Activated CD4-positive, alpha-beta T cell treated with anti-CD3 and anti-CD28 coated beads, Interleukin-2, amount 10 ng/mL, durations not matched to agents 24 days and 14 days (primary cell): ENCODE data around the gene PCSK5. TPM values are rescaled to one million over a fixed set of nuclear protein-coding genes. Genes with fewer than 3 reads are reported as not detected.
"Not testable (repeated sequence)": the region's sequence is repeated elsewhere in the genome, so short reads cannot be mapped to it uniquely, and the experiment has no call there.

Experiments used
- DNase-seq: peaks from one replicate; pipeline ENCODE4 v3.0.0; 2022
- H3K27ac Mint-ChIP-seq: one replicate; pipeline ENCODE4 v1.8.0; 2022; ENCODE audit warnings: mild to moderate bottlenecking, mixed read lengths
- H3K27me3 Mint-ChIP-seq: one replicate; pipeline ENCODE4 v1.8.0; 2022; ENCODE audit warnings: mixed read lengths
- H3K36me3 Mint-ChIP-seq: one replicate; pipeline ENCODE4 v1.8.0; 2022; ENCODE audit warnings: low read depth, mild to moderate bottlenecking, mixed read lengths
- H3K4me1 Mint-ChIP-seq: one replicate; pipeline ENCODE4 v1.8.0; 2021; ENCODE audit warnings: mixed read lengths
- H3K4me3 Mint-ChIP-seq: one replicate; pipeline ENCODE4 v1.8.0; 2022; ENCODE audit warnings: mild to moderate bottlenecking, moderate library complexity, mixed read lengths
- H3K9me3 Mint-ChIP-seq: one replicate; pipeline ENCODE4 v1.8.0; 2021; ENCODE audit warnings: mixed read lengths
- intact Hi-C: fragments of 100-400 bp; cut with micrococcal nuclease; formaldehyde crosslinking; loops from one replicate; pipeline ENCODE4 v1.15.1; 2023
- total RNA-seq: library from RNA; stranded (reverse); gene quantifications from 2 replicates; pipeline ENCODE4 v1.2.3, GENCODE V29; 2022

PCSK5 gene
- total RNA-seq, 1 donor from 2014 or later = 1.6 TPM

GRCh38 chr9:75941577-75942311, 51.3 kb downstream of the PCSK5 start:
- H3K4me3 Mint-ChIP-seq = no peak overlapping the region
- H3K27ac Mint-ChIP-seq = no peak overlapping the region
- peaks cover 5% of the 10 kb centered on the region for H3K4me1 Mint-ChIP-seq
- intact Hi-C loops = no loop called here
- peaks cover 3% of the 10 kb centered on the region for H3K9me3 Mint-ChIP-seq
- H3K36me3 Mint-ChIP-seq = no peaks in the 10 kb centered on the region
- no peaks in the 10 kb centered on the region for H3K27me3 Mint-ChIP-seq
- no peak for DNase-seq

DNA sequence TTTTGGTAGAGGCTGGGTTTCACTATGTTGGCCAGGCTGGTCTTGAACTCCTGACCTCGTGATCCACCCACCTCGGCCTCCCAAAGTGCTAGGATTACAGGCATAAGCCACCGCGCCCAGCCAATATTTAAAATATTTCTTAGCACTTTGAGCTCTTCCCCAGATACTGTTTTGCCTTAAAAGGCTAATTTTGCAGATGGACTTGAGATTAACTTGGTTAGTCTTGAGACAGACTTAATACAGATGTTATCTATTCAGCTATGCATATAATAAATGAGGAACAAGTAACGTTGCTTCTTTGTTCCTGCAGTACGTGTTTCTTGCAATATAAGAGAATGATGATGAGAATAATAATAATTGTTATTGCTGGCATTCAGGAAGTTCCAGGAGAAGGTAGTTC, 56.3 kb downstream of the PCSK5 start:
- Mint-ChIP-seq H3K4me1 (no peaks in the 10 kb centered on the region), H3K27me3 (no peaks in the 10 kb centered on the region), H3K4me3 (no peak overlapping the region), H3K27ac (no peak overlapping the region), H3K9me3 (peaks cover 10% of the 10 kb centered on the region), H3K36me3 (peaks cover 3% of the 10 kb centered on the region)
- intact Hi-C loops = no loop called here
- no peak for DNase-seq

DNA sequence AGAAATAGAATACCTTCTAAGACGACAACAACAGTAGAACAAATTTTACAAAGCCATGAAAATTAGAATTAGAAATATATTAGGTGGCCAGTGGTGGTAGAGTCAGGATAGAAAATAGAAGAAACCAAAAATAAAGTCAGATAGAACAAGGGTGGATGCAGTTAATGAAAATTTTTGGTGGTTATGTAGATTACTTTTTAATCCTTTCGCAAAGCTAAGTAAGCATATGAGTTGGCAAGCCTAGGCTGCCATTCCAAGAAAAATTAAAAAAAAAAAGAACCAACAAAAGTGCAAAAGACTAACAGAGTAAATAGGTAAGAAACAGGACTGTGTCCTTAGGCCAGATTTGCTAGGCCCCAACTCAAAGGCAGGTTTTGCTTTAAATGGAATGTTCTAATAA, 56.8 kb downstream of the PCSK5 start:
- Mint-ChIP-seq H3K4me1 (no peaks in the 10 kb centered on the region), H3K27me3 (no peaks in the 10 kb centered on the region), H3K36me3 (peaks cover 3% of the 10 kb centered on the region), H3K9me3 (peaks cover 10% of the 10 kb centered on the region), H3K4me3 (no peak overlapping the region), H3K27ac (no peak overlapping the region)
- intact Hi-C loops = no loop called here
- DNase-seq = no peak

DNA sequence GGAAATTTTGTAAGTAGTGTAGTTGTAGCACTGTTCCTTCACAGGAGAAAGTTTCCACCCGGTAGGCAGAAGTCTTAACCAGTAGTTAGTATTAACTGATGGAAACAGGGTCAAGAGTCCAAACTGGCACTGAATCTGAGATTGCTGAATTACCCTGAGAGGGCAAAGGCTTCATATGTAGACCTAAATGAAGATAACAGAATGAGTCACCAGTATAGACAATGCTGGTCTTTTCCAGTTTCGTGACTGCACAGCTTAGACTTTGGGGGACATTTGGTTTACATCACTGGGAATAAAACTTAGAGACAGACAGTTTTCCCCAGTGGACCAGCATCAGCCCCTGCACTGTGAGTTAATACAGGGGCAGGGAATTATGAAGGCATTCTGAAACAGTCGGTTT, 60.5 kb downstream of the PCSK5 start:
- Mint-ChIP-seq H3K27ac (no peak overlapping the region), H3K4me1 (no peaks in the 10 kb centered on the region), H3K36me3 (peaks cover 3% of the 10 kb centered on the region), H3K27me3 (no peaks in the 10 kb centered on the region), H3K4me3 (no peak overlapping the region), H3K9me3 (peaks cover 7% of the 10 kb centered on the region)
- intact Hi-C loops = no loop called here
- DNase-seq = no peak

DNA sequence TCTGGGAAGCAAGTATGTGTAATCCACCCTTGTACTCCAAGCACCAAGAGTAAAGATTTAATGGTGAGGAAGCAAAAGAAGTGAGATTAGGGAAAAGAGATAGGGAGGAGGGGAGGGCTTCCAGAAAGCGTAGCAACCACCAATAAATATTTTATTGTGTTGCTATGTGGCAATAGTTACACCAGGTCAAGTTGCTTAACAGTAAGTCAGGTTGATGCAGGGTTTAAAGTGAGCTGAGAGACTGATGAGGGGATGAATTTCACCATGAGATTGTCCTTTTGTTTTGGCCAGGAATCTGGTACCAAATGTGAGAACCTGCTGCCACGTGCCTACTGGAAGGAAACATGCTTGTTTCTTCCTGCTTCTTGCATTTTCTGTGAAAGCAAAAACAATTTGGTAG, 62.7 kb downstream of the PCSK5 start:
- Mint-ChIP-seq H3K9me3 (peaks cover 6% of the 10 kb centered on the region), H3K27me3 (no peaks in the 10 kb centered on the region)
- intact Hi-C loops = no loop called here

DNA sequence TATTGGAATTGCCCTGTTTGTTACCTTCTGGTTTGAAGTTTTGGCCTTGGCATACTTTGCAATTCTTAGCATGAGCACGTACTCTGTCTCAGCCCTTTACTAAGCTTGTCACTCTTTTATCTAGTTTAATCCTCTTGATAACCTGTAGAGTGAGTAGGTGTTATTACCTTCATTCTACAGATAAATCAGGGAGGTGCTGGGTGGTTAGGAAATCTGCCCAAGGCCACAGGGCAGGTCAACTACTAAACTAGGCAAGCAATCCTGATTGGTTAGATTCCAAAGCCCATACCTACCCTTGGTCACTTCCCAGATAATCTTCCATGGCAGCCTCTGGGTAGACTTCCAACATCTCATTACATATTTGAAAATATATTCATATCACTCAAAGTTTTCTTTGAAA, 65.7 kb downstream of the PCSK5 start:
- DNase-seq = no peak
- Mint-ChIP-seq H3K27ac (no peak overlapping the region), H3K4me3 (no peak overlapping the region), H3K4me1 (no peaks in the 10 kb centered on the region), H3K27me3 (no peaks in the 10 kb centered on the region), H3K9me3 (peaks cover 5% of the 10 kb centered on the region), H3K36me3 (no peaks in the 10 kb centered on the region)
- intact Hi-C loops = no loop called here

More for the DNA sequence above, 62.7 kb downstream of the PCSK5 start:
- Mint-ChIP-seq H3K4me1 (no peaks in the 10 kb centered on the region), H3K27ac (no peak overlapping the region), H3K4me3 (no peak overlapping the region), H3K36me3 (peaks cover 3% of the 10 kb centered on the region)
- no peak for DNase-seq

DNA sequence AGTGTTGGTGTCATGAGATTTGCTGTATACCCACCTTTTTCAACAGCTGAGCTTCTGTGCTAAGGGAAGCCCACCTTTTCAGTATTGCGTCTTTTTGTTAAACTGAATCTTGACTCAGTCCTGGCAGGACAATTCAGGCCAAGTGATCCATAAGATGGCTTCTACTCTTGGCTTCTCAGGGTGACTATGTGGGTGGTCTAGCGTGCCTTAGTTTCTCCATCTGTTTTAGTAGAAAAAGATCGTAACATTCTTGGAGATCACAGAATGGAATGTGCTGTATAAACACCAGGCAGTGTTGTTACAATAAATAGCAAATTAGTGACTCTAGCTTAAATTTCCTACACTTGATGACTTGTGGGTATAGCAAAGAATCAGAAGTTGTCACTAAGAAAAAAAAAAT, 66.6 kb downstream of the PCSK5 start:
- Mint-ChIP-seq H3K4me1 (peaks cover 5% of the 10 kb centered on the region), H3K27ac (no peak overlapping the region), H3K9me3 (peaks cover 9% of the 10 kb centered on the region), H3K27me3 (no peaks in the 10 kb centered on the region), H3K36me3 (no peaks in the 10 kb centered on the region), H3K4me3 (no peak overlapping the region)
- no peak for DNase-seq
- intact Hi-C loops = no loop called here

DNA sequence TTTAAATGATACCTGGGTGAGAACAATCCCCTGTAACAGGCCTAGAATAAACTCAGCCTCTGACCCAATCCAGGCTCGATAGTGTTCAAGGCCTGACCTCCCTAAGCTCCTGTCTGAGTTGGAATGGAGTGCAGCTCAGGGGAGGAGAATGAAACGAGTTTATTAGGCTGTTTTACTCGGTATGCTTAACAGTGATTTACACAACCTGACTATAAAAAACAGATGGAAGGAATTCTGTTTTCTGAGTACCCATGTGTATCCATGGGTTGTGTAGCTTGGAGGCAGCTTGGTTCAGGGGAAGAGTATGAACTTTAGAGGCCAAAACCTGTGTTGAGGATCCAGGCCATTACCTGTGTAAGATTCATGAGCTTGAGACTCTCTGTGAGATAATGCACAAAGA, 67.8 kb downstream of the PCSK5 start:
- no peaks in the 10 kb centered on the region for H3K27me3 Mint-ChIP-seq
- peaks cover 11% of the 10 kb centered on the region for H3K9me3 Mint-ChIP-seq

DNA sequence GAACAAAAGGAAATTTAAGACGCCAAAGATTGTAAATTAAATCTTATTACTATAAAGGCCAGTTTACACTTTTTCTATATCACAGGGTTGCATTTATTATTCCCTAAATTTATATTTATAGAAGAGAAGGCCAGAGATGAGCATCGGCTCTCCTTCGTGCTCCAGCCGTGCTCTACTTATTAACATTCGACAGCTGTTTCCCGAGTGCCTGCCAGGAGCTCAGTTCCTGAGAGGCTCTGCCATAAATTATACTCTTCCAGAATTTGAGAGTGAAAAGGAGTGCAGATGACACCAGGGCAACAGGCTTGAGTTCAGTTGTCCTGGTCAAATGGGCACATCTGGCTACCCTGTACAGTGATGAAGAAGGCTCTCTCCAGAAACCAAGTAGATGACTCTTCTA, 70.1 kb downstream of the PCSK5 start:
- no peaks in the 10 kb centered on the region for H3K27me3 Mint-ChIP-seq

More for the DNA sequence above, 67.8 kb downstream of the PCSK5 start:
- DNase-seq = no peak
- intact Hi-C loops = no loop called here
- Mint-ChIP-seq H3K27ac (no peak overlapping the region), H3K4me3 (no peak overlapping the region), H3K4me1 (peaks cover 9% of the 10 kb centered on the region), H3K36me3 (no peaks in the 10 kb centered on the region)

DNA sequence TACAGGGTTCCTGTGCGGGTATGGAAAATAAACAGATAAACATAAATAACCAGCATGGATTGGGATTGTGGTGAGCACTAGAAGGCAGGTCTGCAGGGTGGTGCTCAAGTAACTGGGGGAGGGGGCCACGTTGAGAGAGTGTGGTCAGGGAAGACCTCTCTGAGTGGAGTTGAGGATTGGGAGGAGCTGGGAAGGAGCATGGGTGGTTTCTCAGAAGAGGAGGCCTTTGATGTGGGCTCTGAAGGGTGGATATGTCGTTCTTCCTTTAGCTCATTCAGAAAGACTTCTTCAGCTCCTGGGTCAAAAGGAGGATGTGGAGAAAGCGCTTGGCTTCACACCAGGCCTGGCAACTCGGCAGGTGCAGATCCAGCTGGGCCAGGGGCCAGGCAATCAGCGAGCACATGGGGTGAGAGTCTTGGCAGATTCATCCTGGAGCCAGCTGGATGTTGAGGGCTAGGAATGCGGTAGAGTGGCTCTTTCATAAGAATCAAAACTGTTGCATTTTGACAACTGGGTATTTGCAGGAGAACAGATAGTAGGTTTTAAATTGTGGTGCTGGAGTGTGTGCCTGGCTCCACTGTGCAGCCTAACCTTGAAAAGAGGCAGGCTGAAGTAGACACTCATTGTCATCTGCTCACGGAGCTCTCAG, 71.7 kb downstream of the PCSK5 start:
- peaks cover 14% of the 10 kb centered on the region for H3K9me3 Mint-ChIP-seq
- H3K4me1 Mint-ChIP-seq = peaks cover 9% of the 10 kb centered on the region
- no peaks in the 10 kb centered on the region for H3K27me3 Mint-ChIP-seq
- no peak overlapping the region for H3K4me3 Mint-ChIP-seq
- DNase-seq = no peak
- no peaks in the 10 kb centered on the region for H3K36me3 Mint-ChIP-seq
- H3K27ac Mint-ChIP-seq = no peak overlapping the region
- intact Hi-C loops = no loop called here

More for the DNA sequence above, 70.1 kb downstream of the PCSK5 start:
- H3K9me3 Mint-ChIP-seq = peaks cover 14% of the 10 kb centered on the region
- H3K36me3 Mint-ChIP-seq = no peaks in the 10 kb centered on the region
- no peak overlapping the region for H3K4me3 Mint-ChIP-seq
- intact Hi-C loops = no loop called here
- peaks cover 9% of the 10 kb centered on the region for H3K4me1 Mint-ChIP-seq
- no peak for DNase-seq
- no peak overlapping the region for H3K27ac Mint-ChIP-seq

GRCh38 chr9:75962662-75963036, 72.2 kb downstream of the PCSK5 start:
- no peak for DNase-seq
- Mint-ChIP-seq H3K4me3 (no peak overlapping the region), H3K27ac (no peak overlapping the region), H3K36me3 (no peaks in the 10 kb centered on the region), H3K9me3 (peaks cover 14% of the 10 kb centered on the region), H3K4me1 (peaks cover 9% of the 10 kb centered on the region), H3K27me3 (no peaks in the 10 kb centered on the region)
- intact Hi-C loops = no loop called here

DNA sequence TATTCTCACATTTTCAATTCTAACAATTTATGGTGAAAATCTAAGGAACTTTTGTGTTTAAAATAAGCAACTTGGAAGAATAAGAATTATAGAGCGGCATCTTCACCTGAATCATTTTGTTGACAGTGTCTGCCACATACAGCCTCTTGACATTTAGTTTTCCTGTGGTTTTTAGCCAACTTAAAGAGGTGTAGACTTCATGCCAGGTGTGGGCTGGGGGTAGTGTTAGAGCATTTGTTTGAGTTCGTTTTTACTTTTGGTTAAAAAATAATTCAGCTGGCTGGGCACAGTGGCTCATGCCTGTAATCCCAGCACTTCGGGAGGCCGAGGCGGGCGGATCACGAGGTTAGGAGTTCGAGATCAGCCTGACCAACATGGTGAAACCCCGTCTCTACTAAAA, 72.8 kb downstream of the PCSK5 start:
- peaks cover 14% of the 10 kb centered on the region for H3K9me3 Mint-ChIP-seq
- H3K36me3 Mint-ChIP-seq, intact Hi-C loops, H3K4me1 Mint-ChIP-seq, H3K4me3 Mint-ChIP-seq, DNase-seq, H3K27me3 Mint-ChIP-seq, H3K27ac Mint-ChIP-seq: not testable (repeated sequence)

DNA sequence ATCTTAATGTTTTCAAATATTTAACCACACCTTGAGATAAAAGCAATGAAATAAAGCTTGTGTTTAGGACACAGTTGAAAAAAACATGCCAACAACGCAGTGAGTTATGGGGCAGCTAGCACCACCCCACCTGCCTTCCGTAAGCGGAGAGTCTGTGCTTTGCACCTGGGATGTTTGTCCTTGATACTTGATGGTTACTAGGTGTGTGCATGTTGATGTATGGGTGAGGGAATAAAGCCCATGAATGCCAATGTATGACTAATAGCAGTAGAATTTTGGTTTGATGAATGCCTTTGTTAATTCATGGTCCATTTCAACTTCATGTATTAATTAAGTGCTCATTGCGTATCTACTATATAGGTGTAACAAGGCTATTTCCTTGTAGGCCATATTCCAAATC, 74.0 kb downstream of the PCSK5 start:
- DNase-seq = no peak
- peaks cover 9% of the 10 kb centered on the region for H3K9me3 Mint-ChIP-seq
- peaks cover 9% of the 10 kb centered on the region for H3K4me1 Mint-ChIP-seq
- H3K4me3 Mint-ChIP-seq = no peak overlapping the region
- no peaks in the 10 kb centered on the region for H3K27me3 Mint-ChIP-seq
- no peaks in the 10 kb centered on the region for H3K36me3 Mint-ChIP-seq
- intact Hi-C loops = no loop called here
- no peak overlapping the region for H3K27ac Mint-ChIP-seq

DNA sequence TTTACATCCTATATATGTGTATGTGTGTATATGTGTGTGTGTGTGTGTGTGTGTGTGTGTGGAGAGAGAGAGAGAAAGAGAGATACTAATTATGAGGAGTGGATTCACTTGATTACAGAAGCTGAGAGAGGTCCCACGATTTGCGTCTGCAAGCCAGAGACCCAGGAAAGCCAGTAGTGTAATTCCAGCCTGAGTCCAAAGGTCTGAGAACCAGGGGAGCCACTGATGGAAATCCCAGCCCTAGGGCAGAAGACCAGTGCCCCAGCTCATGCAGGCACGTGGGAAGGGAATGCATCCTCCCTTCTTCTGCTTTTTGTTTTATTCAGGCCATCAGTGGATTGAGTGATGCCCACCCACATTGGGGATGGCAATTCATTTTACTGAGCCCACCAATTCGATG, 74.8 kb downstream of the PCSK5 start:
- no peak overlapping the region for H3K27ac Mint-ChIP-seq
- DNase-seq = no peak
- H3K36me3 Mint-ChIP-seq = no peaks in the 10 kb centered on the region
- peaks cover 9% of the 10 kb centered on the region for H3K4me1 Mint-ChIP-seq
- no peaks in the 10 kb centered on the region for H3K27me3 Mint-ChIP-seq
- peaks cover 9% of the 10 kb centered on the region for H3K9me3 Mint-ChIP-seq
- intact Hi-C loops = no loop called here
- no peak overlapping the region for H3K4me3 Mint-ChIP-seq

DNA sequence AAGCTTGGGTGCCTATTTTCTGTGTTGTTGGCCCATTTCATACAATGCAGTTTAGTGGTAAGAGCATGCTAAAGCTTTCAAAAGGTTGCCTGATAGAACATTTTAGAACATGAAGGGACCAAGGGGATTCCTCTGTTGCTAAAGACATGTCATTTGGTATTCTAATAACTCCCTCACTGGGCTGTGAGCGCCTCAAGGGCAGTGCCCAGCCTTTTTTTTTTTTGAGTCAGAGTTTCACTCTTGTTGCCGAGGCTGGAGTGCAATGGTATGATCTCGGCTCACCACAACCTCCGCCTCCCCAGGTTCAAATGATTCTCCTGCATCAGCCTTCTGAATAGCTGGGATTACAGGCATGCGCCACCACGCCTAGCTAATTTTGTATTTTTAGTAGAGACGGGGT, 77.1 kb downstream of the PCSK5 start:
- no peak for DNase-seq
- Mint-ChIP-seq H3K4me1 (no peaks in the 10 kb centered on the region), H3K9me3 (peaks cover 18% of the 10 kb centered on the region), H3K36me3 (peaks cover 2% of the 10 kb centered on the region), H3K27ac (no peak overlapping the region), H3K4me3 (no peak overlapping the region), H3K27me3 (no peaks in the 10 kb centered on the region)
- intact Hi-C loops = no loop called here
